ENCODE results near the gene ZNF134. TPM values are rescaled to one million over a fixed set of nuclear protein-coding genes. Genes with fewer than 3 reads are reported as not detected.

The ZNF134 gene
- polyA plus RNA-seq, 1 donor from 2014 or later, result 40.7 TPM

GRCh38 chr19:57653689-57654088 lies 39.6 kb downstream of the ZNF134 start:
- Histone ChIP-seq H3K4me2 (ENCODE audit: low read length) (no peak overlapping the region), H2AFZ (ENCODE audit: low read depth, low read length) (no peak overlapping the region), H3K27ac (ENCODE audit: low read length) (no peak overlapping the region), H3K4me3 (ENCODE audit: low read length) (no peak overlapping the region), H3K27me3 (ENCODE audit: insufficient read depth, low read depth, low read length) (no peaks in the 10 kb centered on the region), H3K36me3 (ENCODE audit: insufficient read depth, low read length) (no peaks in the 10 kb centered on the region), H3K9ac (ENCODE audit: low read length) (no peak overlapping the region), H3K9me3 (ENCODE audit: low read length) (no peaks in the 10 kb centered on the region), H3K9me2 (ENCODE audit: insufficient read depth, low read length) (no peaks in the 10 kb centered on the region), H3F3A (ENCODE audit: insufficient read depth, low read length, poor library complexity, severe bottlenecking) (no peaks in the 10 kb centered on the region), H3K79me2 (replicated peaks; ENCODE audit: insufficient read depth, low read length) (no peaks in the 10 kb centered on the region), H4K20me1 (ENCODE audit: insufficient read depth) (no peaks in the 10 kb centered on the region)
- TF ChIP-seq RAD21 (conservative IDR thresholded peaks at IDR 0.05) (no peak), REST (IDR thresholded peaks at IDR 0.05; ENCODE audit: borderline replicate concordance) (no peak), SMC3 (conservative IDR thresholded peaks at IDR 0.05; ENCODE audit: poor library complexity) (no peak), CTCF (IDR thresholded peaks at IDR 0.05; ENCODE audit: poor library complexity, severe bottlenecking) (no peak), EZH2 (IDR thresholded peaks at IDR 0.05; ENCODE audit: borderline replicate concordance, insufficient read depth, low read length, poor library complexity, severe bottlenecking) (no peak), MXI1 (conservative IDR thresholded peaks at IDR 0.05; ENCODE audit: poor library complexity, severe bottlenecking) (no peak), POLR2AphosphoS5 (IDR thresholded peaks at IDR 0.05) (no peak), EP300 (conservative IDR thresholded peaks at IDR 0.05; ENCODE audit: poor library complexity, severe bottlenecking) (no peak), TAF1 (IDR thresholded peaks at IDR 0.05; ENCODE audit: low read depth) (no peak)

- Histone ChIP-seq H3K27me3 (ENCODE audit: insufficient read depth, low read depth, low read length) (peaks cover 13% of the 10 kb centered on the region), H2AFZ (ENCODE audit: low read depth, low read length) (no peak overlapping the region), H3K79me2 (replicated peaks; ENCODE audit: insufficient read depth, low read length) (no peaks in the 10 kb centered on the region), H3K36me3 (ENCODE audit: insufficient read depth, low read length) (no peaks in the 10 kb centered on the region), H4K20me1 (ENCODE audit: insufficient read depth) (no peaks in the 10 kb centered on the region), H3K27ac (ENCODE audit: low read length) (no peak overlapping the region), H3K9ac (ENCODE audit: low read length) (no peak overlapping the region), H3K9me2 (ENCODE audit: insufficient read depth, low read length) (no peaks in the 10 kb centered on the region), H3K9me3 (ENCODE audit: low read length) (no peaks in the 10 kb centered on the region), H3F3A (ENCODE audit: insufficient read depth, low read length, poor library complexity, severe bottlenecking) (no peaks in the 10 kb centered on the region), H3K4me2 (ENCODE audit: low read length) (no peak overlapping the region), H3K4me3 (ENCODE audit: low read length) (no peak overlapping the region)
- TF ChIP-seq SMC3 (conservative IDR thresholded peaks at IDR 0.05; ENCODE audit: poor library complexity) (no peak), POLR2AphosphoS5 (IDR thresholded peaks at IDR 0.05) (no peak), RAD21 (conservative IDR thresholded peaks at IDR 0.05) (no peak), MXI1 (conservative IDR thresholded peaks at IDR 0.05; ENCODE audit: poor library complexity, severe bottlenecking) (no peak), TAF1 (IDR thresholded peaks at IDR 0.05; ENCODE audit: low read depth) (no peak), EP300 (conservative IDR thresholded peaks at IDR 0.05; ENCODE audit: poor library complexity, severe bottlenecking) (no peak), CTCF (IDR thresholded peaks at IDR 0.05; ENCODE audit: poor library complexity, severe bottlenecking) (no peak), REST (IDR thresholded peaks at IDR 0.05; ENCODE audit: borderline replicate concordance) (no peak), EZH2 (IDR thresholded peaks at IDR 0.05; ENCODE audit: borderline replicate concordance, insufficient read depth, low read length, poor library complexity, severe bottlenecking) (no peak)
Observed at GRCh38 chr19:57655443-57655842, 41.4 kb downstream of the ZNF134 start.
